ELF-1 (cell line): ENCODE data around the gene ZNF668.
"Not testable (repeated sequence)": the region's sequence is repeated elsewhere in the genome, so short reads cannot be mapped to it uniquely, and the experiment has no call there.

Experiments used
- DNase-seq: peaks from one replicate; pipeline ENCODE4 v3.0.0-alpha.2; 2016; ENCODE audit warnings: low read depth, low spot score

The ZNF668 gene

DNA sequence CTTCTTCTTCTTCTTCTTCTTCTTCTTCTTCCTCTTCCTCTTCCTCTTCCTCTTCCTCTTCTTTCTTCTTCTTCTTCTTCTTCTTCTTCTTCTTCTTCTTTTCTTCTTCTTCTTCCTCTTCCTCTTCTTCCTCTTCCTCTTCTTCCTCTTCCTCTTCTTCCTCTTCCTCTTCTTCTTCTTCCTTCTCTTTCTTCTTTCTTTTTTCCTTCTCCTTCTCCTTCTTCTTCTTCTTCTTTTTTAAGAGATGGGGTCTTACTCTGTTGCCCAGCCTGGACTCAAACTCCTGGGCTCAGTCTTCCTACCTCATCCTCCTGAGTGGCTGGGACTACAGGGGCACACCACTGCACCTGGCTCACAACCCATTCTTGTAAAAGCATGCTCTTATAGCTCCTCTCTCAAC lies 60.7 kb downstream of the ZNF668 start:
- DNase-seq: not testable (repeated sequence)

DNA sequence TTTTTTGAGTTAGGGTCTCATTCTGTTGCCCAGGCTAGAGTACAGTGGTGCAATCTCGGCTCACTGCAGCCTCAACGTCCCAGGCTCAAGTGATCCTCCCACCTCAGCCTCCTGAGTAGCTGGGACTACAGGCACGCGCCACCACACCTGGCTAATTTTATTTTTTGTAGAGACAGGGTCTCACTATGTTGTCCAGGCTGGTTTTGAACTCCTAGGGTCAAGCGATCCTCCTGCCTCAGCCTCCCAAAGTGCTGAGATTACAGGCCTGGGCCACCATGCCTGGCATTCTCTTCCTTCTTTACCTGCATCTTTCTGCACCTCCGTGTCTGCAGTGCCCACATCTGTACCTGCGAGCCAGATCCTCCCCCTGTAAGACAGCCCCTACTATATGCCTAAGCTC lies 62.2 kb downstream of the ZNF668 start:
- not testable (repeated sequence) for DNase-seq
